ENCODE data around the gene RASGEF1B. TPM values are rescaled to one million over a fixed set of nuclear protein-coding genes. Genes with fewer than 3 reads are reported as not detected.

The RASGEF1B gene
- total RNA-seq, 4 donors from 2014 or later, result 4.0 to 14.7 (median 9.4) TPM

DNA sequence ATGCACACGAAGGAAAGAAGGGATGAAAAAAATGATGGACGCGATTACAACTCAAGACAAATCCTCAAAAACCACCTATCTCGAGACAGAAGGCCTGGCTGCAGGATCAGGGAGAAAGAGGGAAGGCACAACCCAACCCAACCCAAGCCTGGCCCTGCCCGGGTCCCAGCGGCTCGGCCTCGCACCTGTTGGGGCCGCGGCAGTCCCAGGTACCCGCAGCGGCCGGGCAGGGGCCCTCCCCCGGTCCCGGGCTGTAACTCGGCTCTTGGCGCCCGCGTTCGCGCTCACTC, 464 bp downstream of the RASGEF1B start:
- H3K9me3 ChIP-seq, result no peaks in the 10 kb centered on the region
- H3K4me3 ChIP-seq, result peak overlapping the region; percentile 64 to 87
- H3K27me3 ChIP-seq, result no peaks in the 10 kb centered on the region
- no peak for ATAC-seq
- H3K27ac ChIP-seq, result peak overlapping the region; percentile 64 to 90 (median 86)
- WGBS, 2 donors (ENCODE audit: low coverage in 1 of 2), result 0% methylated on average over 3 to 4 of the region's 21 CpGs
- peaks cover 0 to 47% (median 3%) of the 10 kb centered on the region in 3 donors for H3K4me1 ChIP-seq
- no peak for TF ChIP-seq CTCF (IDR thresholded peaks at IDR 0.05)
- TF ChIP-seq POLR2A (IDR thresholded peaks at IDR 0.05), result no peak
- TF ChIP-seq EP300 (IDR thresholded peaks at IDR 0.05), result no peak
- TF ChIP-seq POLR2AphosphoS5 (IDR thresholded peaks at IDR 0.05), result no peak
- no peaks in the 10 kb centered on the region for H3K36me3 ChIP-seq

DNA sequence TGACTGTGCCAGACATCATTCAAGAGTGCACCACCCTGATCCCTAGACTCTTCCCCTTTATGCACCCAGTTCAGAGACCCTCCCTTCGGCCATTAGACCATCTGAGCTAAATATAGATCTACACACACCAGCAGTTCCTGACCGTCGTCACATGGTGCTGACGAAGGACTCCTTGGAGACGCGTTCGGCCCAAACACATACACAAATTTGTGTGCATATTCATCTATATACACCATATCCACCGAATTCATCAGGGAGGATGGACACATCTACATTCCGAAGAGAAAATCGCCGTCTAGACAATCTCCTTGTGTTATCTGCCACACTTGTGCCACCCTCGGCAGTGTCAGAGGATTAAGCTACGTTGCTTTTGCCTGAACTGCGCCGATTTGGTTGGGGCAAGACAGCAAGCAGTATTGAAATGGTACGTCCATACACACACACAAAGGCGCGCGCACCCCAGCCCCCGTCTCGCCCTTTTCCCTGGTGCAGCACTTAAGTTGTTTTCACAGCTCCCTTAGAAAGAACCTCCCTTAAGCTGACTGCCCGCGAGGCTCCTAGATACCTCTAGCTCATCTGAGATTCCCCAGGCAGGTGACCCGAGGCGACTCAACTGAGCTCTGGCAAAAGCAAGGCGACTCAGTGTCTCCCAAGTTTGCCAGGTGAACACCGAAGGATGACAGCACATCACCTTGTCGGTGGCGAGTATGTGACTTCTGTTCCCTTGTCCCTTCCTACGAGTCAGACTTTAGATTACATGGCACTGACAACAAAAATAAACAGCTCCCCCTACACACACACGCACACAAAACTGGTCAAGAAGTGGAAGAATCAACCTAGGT, 1.0 kb downstream of the RASGEF1B start:
- Histone ChIP-seq H3K27me3 (no peaks in the 10 kb centered on the region), H3K27ac (peak overlapping the region; percentile 64 to 90 (median 86)), H3K9me3 (no peaks in the 10 kb centered on the region), H3K4me1 (peaks cover 0 to 47% (median 3%) of the 10 kb centered on the region in 3 donors), H3K4me3 (peak overlapping the region; percentile 64 to 87), H3K36me3 (no peaks in the 10 kb centered on the region)
- TF ChIP-seq POLR2A (IDR thresholded peaks at IDR 0.05) (peak in 1 of 2 donors; percentile 13), CTCF (IDR thresholded peaks at IDR 0.05) (no peak)
- 0 to 1% methylated on average over 7 to 27 of the region's 31 CpGs for WGBS, 2 donors (ENCODE audit: low coverage in 1 of 2)
- no peak for ATAC-seq

- 30 to 35% methylated on average over 7 of the region's 7 CpGs for WGBS, 2 donors (ENCODE audit: low coverage in 1 of 2)
- TF ChIP-seq POLR2A (IDR thresholded peaks at IDR 0.05), result no peak
- TF ChIP-seq POLR2AphosphoS5 (IDR thresholded peaks at IDR 0.05), result no peak
- TF ChIP-seq CTCF (IDR thresholded peaks at IDR 0.05), result no peak
- Histone ChIP-seq H3K4me1 (peaks cover 0 to 47% (median 3%) of the 10 kb centered on the region in 3 donors), H3K9me3 (no peaks in the 10 kb centered on the region), H3K27me3 (no peaks in the 10 kb centered on the region), H3K36me3 (no peaks in the 10 kb centered on the region), H3K4me3 (peak overlapping the region; percentile 64 to 87), H3K27ac (peak overlapping the region in 3 of 4 donors; percentile 85 to 90 (median 88))
- no peak for ATAC-seq
Observed at GRCh38 chr4:81469781-81470455, 1.8 kb downstream of the RASGEF1B start.

- H3K9me3 ChIP-seq, result no peaks in the 10 kb centered on the region
- peak overlapping the region in 1 of 4 donors; percentile 32 for H3K27ac ChIP-seq
- no peaks in the 10 kb centered on the region for H3K27me3 ChIP-seq
- no peaks in the 10 kb centered on the region for H3K36me3 ChIP-seq
- no peak for TF ChIP-seq POLR2AphosphoS5 (IDR thresholded peaks at IDR 0.05)
- no peak for TF ChIP-seq CTCF (IDR thresholded peaks at IDR 0.05)
- TF ChIP-seq POLR2A (IDR thresholded peaks at IDR 0.05), result no peak
- no peak for TF ChIP-seq EP300 (IDR thresholded peaks at IDR 0.05)
- H3K4me3 ChIP-seq, result no peak overlapping the region
- peaks cover 0 to 40% (median 3%) of the 10 kb centered on the region in 3 donors for H3K4me1 ChIP-seq
- WGBS, 2 donors (ENCODE audit: low coverage in 1 of 2), result 45 to 68% methylated on average over 1 to 2 of the region's 2 CpGs
- ATAC-seq, result no peak
Observed at GRCh38 chr4:81468678-81469077, 3.0 kb downstream of the RASGEF1B start.

- H3K27me3 ChIP-seq, result no peaks in the 10 kb centered on the region
- TF ChIP-seq POLR2AphosphoS5 (IDR thresholded peaks at IDR 0.05) (no peak), CTCF (IDR thresholded peaks at IDR 0.05) (no peak), POLR2A (IDR thresholded peaks at IDR 0.05) (no peak), EP300 (IDR thresholded peaks at IDR 0.05) (no peak)
- 0 to 18% methylated on average over 1 of the region's 1 CpG for WGBS, 2 donors (ENCODE audit: low coverage in 1 of 2)
- ATAC-seq, result no peak
- no peaks in the 10 kb centered on the region for H3K9me3 ChIP-seq
- H3K27ac ChIP-seq, result no peak overlapping the region
- H3K4me3 ChIP-seq, result no peak overlapping the region
- peaks cover 0 to 30% (median 3%) of the 10 kb centered on the region in 3 donors for H3K4me1 ChIP-seq
- H3K36me3 ChIP-seq, result no peaks in the 10 kb centered on the region
Observed at GRCh38 chr4:81467672-81467964, 4.1 kb downstream of the RASGEF1B start.

All from gastroesophageal sphincter (tissue), 4 donors.